Measurements from ENCODE around the gene SPPL2B.

Gene SPPL2B

GRCh38 chr19:2303211-2303798, 25.2 kb upstream of the SPPL2B start:
- TF ChIP-seq CTCF (IDR thresholded peaks at IDR 0.05; ENCODE audit: low read depth, low read length, missing control alignments), result no peak
- H3K4me3 ChIP-seq (replicated peaks; ENCODE audit: low read depth, low read length), result no peak overlapping the region
- DNase-seq (ENCODE audit: extremely low read depth, low read depth), result no peak

- H3K4me3 ChIP-seq (replicated peaks; ENCODE audit: low read depth, low read length), result no peak overlapping the region
- no peak for DNase-seq (ENCODE audit: extremely low read depth, low read depth)
- TF ChIP-seq CTCF (IDR thresholded peaks at IDR 0.05; ENCODE audit: low read depth, low read length, missing control alignments), result no peak
Measured at GRCh38 chr19:2305452-2306280, 22.8 kb upstream of the SPPL2B start.

GRCh38 chr19:2306281-2306806, 22.1 kb upstream of the SPPL2B start:
- TF ChIP-seq CTCF (IDR thresholded peaks at IDR 0.05; ENCODE audit: low read depth, low read length, missing control alignments), result no peak
- H3K4me3 ChIP-seq (replicated peaks; ENCODE audit: low read depth, low read length), result no peak overlapping the region
- DNase-seq (ENCODE audit: extremely low read depth, low read depth), result no peak

GRCh38 chr19:2306971-2307370, 21.5 kb upstream of the SPPL2B start:
- no peak for DNase-seq (ENCODE audit: extremely low read depth, low read depth)
- H3K4me3 ChIP-seq (replicated peaks; ENCODE audit: low read depth, low read length), result no peak overlapping the region
- no peak for TF ChIP-seq CTCF (IDR thresholded peaks at IDR 0.05; ENCODE audit: low read depth, low read length, missing control alignments)

- no peak for DNase-seq (ENCODE audit: extremely low read depth, low read depth)
- H3K4me3 ChIP-seq (replicated peaks; ENCODE audit: low read depth, low read length), result no peak overlapping the region
- TF ChIP-seq CTCF (IDR thresholded peaks at IDR 0.05; ENCODE audit: low read depth, low read length, missing control alignments), result no peak
Measured at GRCh38 chr19:2307518-2308012, 20.9 kb upstream of the SPPL2B start.

DNA sequence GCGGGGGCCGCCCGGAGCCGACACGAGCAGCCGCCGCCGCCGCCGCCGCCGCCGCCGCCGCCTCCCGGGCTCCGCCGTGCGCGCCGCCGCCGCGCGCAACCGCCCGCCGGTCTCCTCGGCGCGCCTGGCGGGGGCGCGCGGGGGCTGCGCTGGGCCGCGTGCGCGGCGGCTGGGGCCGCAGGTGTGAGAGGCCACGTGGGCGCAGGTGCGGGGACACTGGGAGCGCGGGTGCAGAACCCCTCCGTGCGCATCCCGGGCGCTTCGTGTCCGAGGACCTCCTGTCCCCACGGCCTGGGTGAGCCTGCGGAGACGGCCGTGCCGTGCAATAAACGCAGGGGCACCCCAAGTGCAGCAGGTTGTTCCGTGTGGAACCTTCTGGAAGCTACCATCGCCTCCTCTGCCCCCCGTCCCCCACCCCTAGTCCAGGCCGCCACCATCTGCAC, 20.3 kb upstream of the SPPL2B start, which contains the start of gene LINGO3:
TSS of gene LINGO3 (minus strand) at position 41 of the 443 bp plus-strand sequence. CDS start 16,378 bp downstream, outside the sequence.
- H3K4me3 ChIP-seq (replicated peaks; ENCODE audit: low read depth, low read length), result no peak within 1 kb of the TSS
- no peak for TF ChIP-seq CTCF (IDR thresholded peaks at IDR 0.05; ENCODE audit: low read depth, low read length, missing control alignments)
- no peak for DNase-seq (ENCODE audit: extremely low read depth, low read depth)

All from HFF-Myc (cell line).